SU-DHL-6 (cell line): ENCODE results near the gene ABHD16B.

Source experiments
- H2AFZ ChIP-seq: fragments of 200-600 bp; sonication (generic); 2 replicates; pipeline ENCODE4 v1.6.1; 2014; ENCODE audit warnings: low read depth, mild to moderate bottlenecking, moderate library complexity, mixed read lengths, antibody characterized with exemption, low read length; ENCODE audit not compliant: severe bottlenecking
- H3F3A ChIP-seq: fragments of 200-600 bp; shearing (Covaris generic); 2 replicates; pipeline ENCODE4 v1.6.0; 2016; ENCODE audit warnings: antibody characterized with exemption, mild to moderate bottlenecking; ENCODE audit not compliant: insufficient read depth
- H3K27ac ChIP-seq: fragments of 200-600 bp; sonication (generic); 2 replicates; pipeline ENCODE4 v1.5.1; 2016; ENCODE audit warnings: low read depth, mild to moderate bottlenecking, low read length, moderate library complexity, mixed read lengths
- H3K27me3 ChIP-seq: fragments of 200-600 bp; sonication (generic), shearing (Covaris generic); 2 replicates; pipeline ENCODE4 v1.6.0; 2014; ENCODE audit warnings: mild to moderate bottlenecking, low read length
- H3K36me3 ChIP-seq: fragments of 200-600 bp; sonication (generic); 2 replicates; pipeline ENCODE4 v1.6.1; 2014; ENCODE audit warnings: mild to moderate bottlenecking, low read length, mixed read lengths
- H3K4me2 ChIP-seq: fragments of 300-600, 200-600 bp; shearing (Covaris generic), sonication (generic); 2 replicates; pipeline ENCODE4 v1.6.0; 2014; ENCODE audit warnings: low read length, low read depth, mild to moderate bottlenecking; ENCODE audit not compliant: poor library complexity, severe bottlenecking
- H3K4me3 ChIP-seq: fragments of 200-600 bp; sonication (generic); 2 replicates; pipeline ENCODE4 v1.5.1; 2014; ENCODE audit warnings: antibody characterized with exemption, low read length, mild to moderate bottlenecking, mixed read lengths; ENCODE audit not compliant: insufficient read depth, poor library complexity, severe bottlenecking
- H3K79me2 ChIP-seq: fragments of 200-600 bp; sonication (generic); 2 replicates; pipeline ENCODE4 v1.6.1; 2014; ENCODE audit warnings: mild to moderate bottlenecking, low read length, moderate library complexity; ENCODE audit not compliant: insufficient read depth
- H3K9ac ChIP-seq: fragments of 200-600 bp; sonication (generic); 2 replicates; pipeline ENCODE4 v1.7.0; 2014; ENCODE audit warnings: mild to moderate bottlenecking, low read length
- H3K9me2 ChIP-seq: fragments of 200-600 bp; sonication (generic); replicated peaks from 2 replicates; pipeline ENCODE4 v1.6.1; 2014; ENCODE audit warnings: low read length; ENCODE audit not compliant: insufficient read depth
- H3K9me3 ChIP-seq: fragments of 200-600 bp; sonication (generic); 2 replicates; pipeline ENCODE4 v1.6.1; 2014; ENCODE audit warnings: low read length, mixed read lengths; ENCODE audit not compliant: insufficient read depth
- H4K20me1 ChIP-seq: fragments of 200-600 bp; sonication (generic); 2 replicates; pipeline ENCODE4 v1.6.1; 2014; ENCODE audit warnings: low read depth, mild to moderate bottlenecking, antibody characterized with exemption, low read length, moderate library complexity, mixed read lengths
- CTCF ChIP-seq: fragments of 200-600 bp; sonication (generic); IDR thresholded peaks from one replicate; pipeline ENCODE4 v1.5.1; 2017; ENCODE audit warnings: antibody characterized with exemption, mild to moderate bottlenecking, low read length, moderate library complexity; ENCODE audit not compliant: insufficient read depth, poor library complexity, severe bottlenecking
- EZH2phosphoT487 ChIP-seq: fragments of 200-600 bp; sonication (generic), shearing (Covaris generic); conservative IDR thresholded peaks from 2 replicates; pipeline ENCODE4 v1.6.1; 2018; ENCODE audit warnings: mild to moderate bottlenecking, antibody characterized with exemption, low read length, moderate library complexity, mixed read lengths

ABHD16B gene

GRCh38 chr20:63835021-63835858, 26.1 kb upstream of the ABHD16B start:
- no peak overlapping the region for H3K4me3 ChIP-seq
- H3K27me3 ChIP-seq: no peaks in the 10 kb centered on the region
- H3K9me2 ChIP-seq: no peaks in the 10 kb centered on the region
- H3K79me2 ChIP-seq: no peaks in the 10 kb centered on the region
- no peaks in the 10 kb centered on the region for H3F3A ChIP-seq
- H3K4me2 ChIP-seq: no peak overlapping the region
- no peak overlapping the region for H3K27ac ChIP-seq
- no peaks in the 10 kb centered on the region for H4K20me1 ChIP-seq
- no peak overlapping the region for H3K9ac ChIP-seq
- H3K9me3 ChIP-seq: no peaks in the 10 kb centered on the region
- TF ChIP-seq CTCF (no peak), EZH2phosphoT487 (no peak)
- no peak overlapping the region for H2AFZ ChIP-seq
- no peaks in the 10 kb centered on the region for H3K36me3 ChIP-seq

- Histone ChIP-seq H3K27me3 (no peaks in the 10 kb centered on the region), H3K36me3 (no peaks in the 10 kb centered on the region), H3K9ac (no peak overlapping the region), H3K79me2 (no peaks in the 10 kb centered on the region), H2AFZ (no peak overlapping the region), H3F3A (no peaks in the 10 kb centered on the region), H3K9me3 (no peaks in the 10 kb centered on the region), H3K4me2 (no peak overlapping the region), H4K20me1 (no peaks in the 10 kb centered on the region), H3K27ac (no peak overlapping the region), H3K4me3 (no peak overlapping the region), H3K9me2 (no peaks in the 10 kb centered on the region)
- TF ChIP-seq EZH2phosphoT487 (no peak), CTCF (no peak)
These were observed 24.6 kb upstream of the ABHD16B start for GRCh38 chr20:63836458-63837344.

- no peaks in the 10 kb centered on the region for H3K9me3 ChIP-seq
- H3K9me2 ChIP-seq: no peaks in the 10 kb centered on the region
- H3K36me3 ChIP-seq: no peaks in the 10 kb centered on the region
- H3K27me3 ChIP-seq: no peaks in the 10 kb centered on the region
- no peaks in the 10 kb centered on the region for H4K20me1 ChIP-seq
- TF ChIP-seq CTCF: no peak
- TF ChIP-seq EZH2phosphoT487: no peak
- H3K4me2 ChIP-seq: no peak overlapping the region
- no peaks in the 10 kb centered on the region for H3F3A ChIP-seq
- H3K4me3 ChIP-seq: no peak overlapping the region
- no peak overlapping the region for H2AFZ ChIP-seq
- no peak overlapping the region for H3K27ac ChIP-seq
- H3K9ac ChIP-seq: no peak overlapping the region
- H3K79me2 ChIP-seq: no peaks in the 10 kb centered on the region
These were observed 23.8 kb upstream of the ABHD16B start for GRCh38 chr20:63837479-63837878.
